Activated CD8-positive, alpha-beta memory T cell treated with anti-CD3 and anti-CD28 coated beads, Interleukin-2, amount 50 U/mL, for 24 hours (primary cell): ENCODE measurements around the gene YKT6.

ENCODE experiments used
- DNase-seq: peaks from one replicate; pipeline ENCODE4 v3.0.0-alpha.2; 2020; ENCODE audit errors: extremely low read depth

YKT6 gene

GRCh38 chr7:44258865-44259546, 58.2 kb downstream of the YKT6 start:
- DNase-seq = no peak

DNA sequence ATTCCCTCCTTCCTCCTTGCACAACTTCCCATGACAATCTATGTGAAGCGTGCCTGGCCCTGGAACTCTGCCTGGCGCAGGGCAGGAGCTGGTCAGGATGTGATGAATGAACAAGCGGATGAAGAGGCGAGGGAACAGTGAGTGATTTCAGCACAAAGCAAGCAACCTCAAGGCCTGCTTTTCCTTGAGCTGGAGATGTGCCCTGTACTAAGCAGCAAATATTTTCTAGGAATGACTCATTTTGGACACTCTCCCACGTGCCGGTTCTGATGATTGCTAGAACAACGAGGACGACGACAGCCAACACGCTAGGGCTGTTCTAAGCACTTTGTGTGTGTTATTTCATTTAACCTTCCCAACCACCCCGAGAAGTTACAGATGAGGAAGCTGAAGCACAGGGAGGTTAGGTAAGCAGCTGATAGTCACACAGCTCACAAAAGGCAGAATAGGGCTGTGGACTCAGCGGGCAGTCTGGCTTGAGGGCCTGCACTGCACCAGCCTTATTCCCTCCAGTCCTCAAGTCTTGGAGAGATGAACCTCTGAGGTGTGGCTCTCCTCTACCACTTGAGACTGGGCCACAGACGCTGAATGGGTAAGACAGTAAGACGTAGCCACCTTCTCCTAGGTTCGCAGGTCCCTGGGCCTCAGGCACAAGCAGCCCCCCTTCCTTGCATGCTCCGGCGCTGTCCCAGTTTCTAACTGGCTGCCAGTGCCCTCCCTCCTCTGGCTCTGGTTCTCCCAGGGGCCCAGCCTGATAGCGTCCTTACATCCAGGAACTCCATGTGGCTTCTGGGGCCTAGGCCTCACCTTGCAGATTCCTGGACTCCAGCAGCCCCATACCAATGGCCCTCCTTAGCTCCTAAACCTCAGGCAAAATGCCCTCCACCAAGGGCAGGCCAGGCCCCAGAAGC, 59.0 kb downstream of the YKT6 start:
- DNase-seq = no peak

GRCh38 chr7:44261240-44261639, 60.5 kb downstream of the YKT6 start:
- DNase-seq = no peak

DNA sequence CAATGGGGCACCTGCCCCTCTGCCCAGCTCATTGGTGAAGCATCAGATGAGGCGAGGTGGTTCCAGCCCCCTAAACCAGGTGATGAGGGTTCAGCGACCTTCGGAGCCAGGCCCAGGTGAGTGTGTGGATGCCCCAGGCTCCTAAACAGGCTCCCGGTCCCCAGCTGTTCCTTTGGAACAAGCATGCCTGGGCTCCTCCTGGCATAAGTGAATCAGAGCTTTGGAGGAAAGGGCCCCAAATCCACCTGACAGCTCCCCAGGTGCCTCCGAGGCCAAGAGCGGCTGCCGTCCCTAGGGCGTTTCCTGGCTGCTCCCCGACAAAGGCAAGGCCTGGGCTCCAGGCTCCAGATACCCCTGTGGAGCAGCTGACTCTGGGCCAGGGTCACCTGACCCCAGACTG, 61.3 kb downstream of the YKT6 start:
- DNase-seq = no peak

DNA sequence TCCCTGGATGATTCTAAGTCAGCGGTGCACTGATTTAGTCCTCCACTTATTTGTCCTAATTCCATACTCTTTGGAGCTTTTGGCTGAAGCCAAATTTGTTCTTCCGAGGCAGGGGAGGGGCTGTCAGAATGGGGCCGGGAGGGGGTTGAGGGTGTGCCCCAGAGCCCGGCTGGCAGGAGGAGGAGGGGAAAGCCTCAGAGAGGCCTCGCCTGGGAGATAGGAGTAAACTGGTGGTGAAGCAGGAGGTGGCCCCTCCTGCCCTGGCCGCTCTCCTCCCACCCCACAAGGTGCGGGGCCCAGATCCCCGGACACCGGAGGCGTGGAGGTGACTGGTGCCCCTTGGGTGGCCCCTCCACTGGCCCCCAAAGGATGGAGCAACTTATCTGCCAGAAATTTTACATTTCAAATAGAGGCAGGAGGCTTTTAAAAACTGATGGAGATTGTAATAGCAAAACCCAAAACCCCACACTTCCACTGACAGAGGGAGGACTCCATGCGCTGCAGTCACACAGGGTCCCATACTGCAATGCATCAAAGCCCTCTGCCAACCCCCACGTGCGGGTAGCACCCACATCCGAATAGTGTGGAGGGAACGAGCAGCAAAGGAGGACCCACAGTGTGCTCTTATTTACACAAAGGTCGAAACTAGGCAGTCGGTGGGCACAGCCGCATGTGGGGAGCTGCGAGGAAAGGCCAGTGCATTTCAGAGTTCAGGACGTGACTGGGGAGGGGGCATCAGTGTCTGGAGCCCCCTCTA, 62.7 kb downstream of the YKT6 start:
- no peak for DNase-seq
